Measurements from ENCODE around the gene CDH12. TPM values are rescaled to one million over a fixed set of nuclear protein-coding genes. Genes with fewer than 3 reads are reported as not detected.

The CDH12 gene
- total and polyA plus RNA-seq, 10 of the 15 experiments (the other 5 are each of a cell fraction or from before 2014, with no cell fraction given), result 0.03 to 0.16 TPM; not detected in 8

- TF ChIP-seq RBBP5 (conservative IDR thresholded peaks at IDR 0.05) (no peak), FOXM1 (IDR thresholded peaks at IDR 0.05; ENCODE audit: low read depth, low read length) (no peak), IKZF2 (IDR thresholded peaks at IDR 0.05) (no peak), MTA3 (IDR thresholded peaks at IDR 0.05; ENCODE audit: borderline replicate concordance, low read length) (no peak), POLR2AphosphoS2 (IDR thresholded peaks at IDR 0.05; ENCODE audit: low read depth, low read length) (no peak), JUND (IDR thresholded peaks at IDR 0.05; ENCODE audit: low read depth, low read length) (no peak), HSF1 (IDR thresholded peaks at IDR 0.05; ENCODE audit: low read depth, low read length) (no peak), MLLT1 (IDR thresholded peaks at IDR 0.05) (no peak), SMARCA5 (IDR thresholded peaks at IDR 0.05) (no peak), RFX5 (IDR thresholded peaks at IDR 0.05; ENCODE audit: low read depth, low read length) (no peak), TAF1 (IDR thresholded peaks at IDR 0.05; ENCODE audit: borderline replicate concordance, low read depth, low read length) (no peak), SIN3A (IDR thresholded peaks at IDR 0.05; ENCODE audit: low read depth, low read length) (no peak), BRCA1 (IDR thresholded peaks at IDR 0.05; ENCODE audit: low read depth, low read length) (no peak), SUZ12 (IDR thresholded peaks at IDR 0.05; ENCODE audit: unreplicated experiment) (no peak)
- TF ChIP-seq, protein P1, sequence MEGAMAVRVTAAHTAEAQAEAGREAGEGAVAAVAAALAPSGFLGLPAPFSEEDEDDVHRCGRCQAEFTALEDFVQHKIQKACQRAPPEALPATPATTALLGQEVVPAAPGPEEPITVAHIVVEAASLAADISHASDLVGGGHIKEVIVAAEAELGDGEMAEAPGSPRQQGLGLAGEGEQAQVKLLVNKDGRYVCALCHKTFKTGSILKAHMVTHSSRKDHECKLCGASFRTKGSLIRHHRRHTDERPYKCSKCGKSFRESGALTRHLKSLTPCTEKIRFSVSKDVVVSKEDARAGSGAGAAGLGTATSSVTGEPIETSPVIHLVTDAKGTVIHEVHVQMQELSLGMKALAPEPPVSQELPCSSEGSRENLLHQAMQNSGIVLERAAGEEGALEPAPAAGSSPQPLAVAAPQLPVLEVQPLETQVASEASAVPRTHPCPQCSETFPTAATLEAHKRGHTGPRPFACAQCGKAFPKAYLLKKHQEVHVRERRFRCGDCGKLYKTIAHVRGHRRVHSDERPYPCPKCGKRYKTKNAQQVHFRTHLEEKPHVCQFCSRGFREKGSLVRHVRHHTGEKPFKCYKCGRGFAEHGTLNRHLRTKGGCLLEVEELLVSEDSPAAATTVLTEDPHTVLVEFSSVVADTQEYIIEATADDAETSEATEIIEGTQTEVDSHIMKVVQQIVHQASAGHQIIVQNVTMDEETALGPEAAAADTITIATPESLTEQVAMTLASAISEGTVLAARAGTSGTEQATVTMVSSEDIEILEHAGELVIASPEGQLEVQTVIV (IDR thresholded peaks at IDR 0.05; ENCODE audit: borderline replicate concordance, partially characterized antibody), result no peak
- TF ChIP-seq, protein P2, sequence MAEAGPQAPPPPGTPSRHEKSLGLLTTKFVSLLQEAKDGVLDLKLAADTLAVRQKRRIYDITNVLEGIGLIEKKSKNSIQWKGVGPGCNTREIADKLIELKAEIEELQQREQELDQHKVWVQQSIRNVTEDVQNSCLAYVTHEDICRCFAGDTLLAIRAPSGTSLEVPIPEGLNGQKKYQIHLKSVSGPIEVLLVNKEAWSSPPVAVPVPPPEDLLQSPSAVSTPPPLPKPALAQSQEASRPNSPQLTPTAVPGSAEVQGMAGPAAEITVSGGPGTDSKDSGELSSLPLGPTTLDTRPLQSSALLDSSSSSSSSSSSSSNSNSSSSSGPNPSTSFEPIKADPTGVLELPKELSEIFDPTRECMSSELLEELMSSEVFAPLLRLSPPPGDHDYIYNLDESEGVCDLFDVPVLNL (IDR thresholded peaks at IDR 0.05; ENCODE audit: low read depth, low read length), result no peak
- ChIA-PET SMC1A (ENCODE audit: uncharacterized antibody, unreplicated experiment) (no interaction called here), CTCF (no interaction called here), RAD21 (ENCODE audit: unreplicated experiment) (no interaction called here), POLR2A (no interaction called here)
- Histone ChIP-seq H3K27me3 (replicated peaks in 1 of 2; ENCODE audit: control insufficient read depth in 2 of 2, insufficient read depth in 2 of 2, low read length in 1 of 2) (no peaks in the 10 kb centered on the region), H3K36me3 (ENCODE audit: control insufficient read depth in 2 of 2, insufficient read depth in 2 of 2, low read length in 1 of 2) (no peaks in the 10 kb centered on the region), H3K4me2 (ENCODE audit: control insufficient read depth, insufficient read depth) (no peak overlapping the region), H3K4me1 (ENCODE audit: control insufficient read depth, insufficient read depth, low read length) (no peaks in the 10 kb centered on the region), H3K79me2 (ENCODE audit: control insufficient read depth, insufficient read depth, low read length) (no peaks in the 10 kb centered on the region), H2AFZ (ENCODE audit: control insufficient read depth, low read depth, low read length) (no peak overlapping the region), H3K27ac (ENCODE audit: control insufficient read depth, insufficient read depth) (no peak overlapping the region), H4K20me1 (ENCODE audit: control insufficient read depth, insufficient read depth) (no peaks in the 10 kb centered on the region), H3K9ac (ENCODE audit: control insufficient read depth, insufficient read depth, low read length) (no peak overlapping the region), H3K4me3 (no peak overlapping the region), H3K9me3 (replicated peaks; ENCODE audit: control insufficient read depth, insufficient read depth, low read length) (no peaks in the 10 kb centered on the region)
- in situ Hi-C loops (cut with MboI) (no loop called here), intact Hi-C loops (cut with micrococcal nuclease; ENCODE audit: unreplicated experiment) (no loop called here)
- DNase-seq (ENCODE audit: low read depth, low spot score) (no peak), ATAC-seq (no peak), FAIRE-seq (no peak)
- WGBS (ENCODE audit: insufficient coverage, insufficient replicate concordance, low lambda C conversion rate, missing lambda C conversion rate), result 18% methylated on average over 2 of the region's 2 CpGs
- no TSS peak for BruUV-seq (replicated peaks)
Observed at GRCh38 chr5:22473886-22474285, 379.3 kb downstream of the CDH12 start.

Data from GM12878 (cell line).